K562 (cell line): ENCODE data around the gene SOBP. TPM values are rescaled to one million over a fixed set of nuclear protein-coding genes. Genes with fewer than 3 reads are reported as not detected.

Experiments used
- GTF2E2 ChIP-seq: fragments of 200-800 bp; sonication (Bioruptor generic); IDR thresholded peaks from 2 replicates; pipeline ENCODE4 v1.6.1; 2016; ENCODE audit warnings: missing genetic modification characterization, missing compliant biosample characterization
- REST ChIP-seq, 2 experiments: fragments of 450-650 bp; formaldehyde crosslinking in 1 of 2; IDR thresholded peaks; 2 replicates each; pipeline versions ENCODE4 v1.4.0 to v1.6.1; 2014 to 2020; ENCODE audit warnings: mild to moderate bottlenecking in 2 of 2, borderline replicate concordance in 1 of 2, low read depth in 1 of 2
- ZBTB1 ChIP-seq: sonication (generic); formaldehyde crosslinking; IDR thresholded peaks from 2 replicates; pipeline ENCODE4 v1.8.1; 2023; ENCODE audit warnings: missing genetic modification reagents, low read depth, mild to moderate bottlenecking, borderline replicate concordance
- ZNF324 ChIP-seq: fragments of 250-450 bp; sonication (Bioruptor Pico); IDR thresholded peaks from 2 replicates; pipeline ENCODE4 v1.4.0; 2020; ENCODE audit warnings: mild to moderate bottlenecking
- polyA plus RNA-seq, 8 experiments: library from polyadenylated mRNA; depleted of rRNA in 4 of 8; stranded (reverse) in 5 of 8; unstranded in 3 of 8; fragments of >200 nt; fragmentation: Nextera tagmentation in 2 of 8; fragmentation: Illumina TruSeq in 1 of 8; extraction: Ambion mirVana in 2 of 8; extraction: Trizol in 1 of 8; gene quantifications; 2 replicates each; pipeline versions ENCODE4 v1.2.1 to v1.2.3, GENCODE V29; 2011 to 2014; ENCODE audit warnings: inconsistent platforms in 1 of 8, missing spikeins in 1 of 8
- total RNA-seq, 7 experiments: library from RNA; depleted of rRNA in 6 of 7; stranded (reverse); fragments of >200 nt in 6 of 7; fragmentation: Illumina TruSeq in 2 of 7; extraction: Trizol in 2 of 7; gene quantifications; 2 replicates each; pipeline versions ENCODE4 v1.2.1 to v1.2.3, GENCODE V29; 2011 to 2021; ENCODE audit warnings: low replicate concordance in 1 of 7

SOBP gene
- total and polyA plus RNA-seq, 9 of the 15 experiments (the other 6 are each of a cell fraction or from before 2014, with no cell fraction given): 0.16 TPM; not detected in 8

DNA sequence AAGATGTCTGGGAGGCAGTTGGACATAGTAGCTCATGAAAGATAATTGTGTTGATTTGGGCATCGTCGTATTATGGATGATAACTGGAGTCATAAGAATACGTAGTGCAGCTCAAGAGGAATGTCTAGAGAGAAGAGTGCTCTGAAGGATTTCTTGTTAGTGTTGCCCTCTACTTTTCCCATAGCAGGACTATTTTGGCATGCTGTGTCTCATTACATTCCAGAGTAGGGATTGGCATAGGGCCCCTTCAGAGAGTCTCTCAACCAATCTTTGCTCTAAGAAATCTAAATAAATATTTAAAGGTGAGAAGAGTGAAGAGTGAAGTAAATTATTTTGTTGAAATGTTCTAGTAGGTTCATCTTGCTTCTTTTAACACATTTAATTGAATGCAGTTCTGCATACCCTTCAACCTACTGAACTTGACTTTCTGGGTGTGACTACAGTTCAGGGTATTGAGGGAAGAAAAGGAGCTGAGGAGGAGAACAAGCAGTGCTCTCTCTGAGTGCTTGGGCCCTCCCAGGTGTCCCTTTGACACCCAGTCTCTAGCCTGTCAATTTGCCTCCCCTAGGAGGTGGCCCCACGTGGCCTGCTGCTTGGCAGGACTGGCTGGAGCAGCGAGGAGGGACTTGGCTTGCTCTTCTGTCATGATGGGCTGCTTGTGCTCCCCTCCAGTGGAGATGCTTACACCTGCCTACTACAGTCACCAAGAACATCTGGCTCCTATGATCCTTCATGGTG is 33.3 kb downstream of the SOBP start (continued):
- TF ChIP-seq REST (IDR thresholded peaks at IDR 0.05; ENCODE audit: borderline replicate concordance): no peak
- TF ChIP-seq REST (CRISPR knock-in tag; IDR thresholded peaks at IDR 0.05; ENCODE audit: low read depth): no peak
- no peak for TF ChIP-seq ZNF324
- no peak for TF ChIP-seq GTF2E2 (tag)
- no peak for TF ChIP-seq ZBTB1 (CRISPR knock-in tag)
